ENCODE measurements around the gene PRXL2B. TPM values are rescaled to one million over a fixed set of nuclear protein-coding genes. Genes with fewer than 3 reads are reported as not detected.
A peak's percentile ranks its signal among the peaks of the same experiment; 100 is the strongest.

The PRXL2B gene
- total and polyA plus RNA-seq, 10 of the 15 experiments (the other 5 are each of a cell fraction or from before 2014, with no cell fraction given), result 0.44 to 5.6 (median 4.0) TPM

DNA sequence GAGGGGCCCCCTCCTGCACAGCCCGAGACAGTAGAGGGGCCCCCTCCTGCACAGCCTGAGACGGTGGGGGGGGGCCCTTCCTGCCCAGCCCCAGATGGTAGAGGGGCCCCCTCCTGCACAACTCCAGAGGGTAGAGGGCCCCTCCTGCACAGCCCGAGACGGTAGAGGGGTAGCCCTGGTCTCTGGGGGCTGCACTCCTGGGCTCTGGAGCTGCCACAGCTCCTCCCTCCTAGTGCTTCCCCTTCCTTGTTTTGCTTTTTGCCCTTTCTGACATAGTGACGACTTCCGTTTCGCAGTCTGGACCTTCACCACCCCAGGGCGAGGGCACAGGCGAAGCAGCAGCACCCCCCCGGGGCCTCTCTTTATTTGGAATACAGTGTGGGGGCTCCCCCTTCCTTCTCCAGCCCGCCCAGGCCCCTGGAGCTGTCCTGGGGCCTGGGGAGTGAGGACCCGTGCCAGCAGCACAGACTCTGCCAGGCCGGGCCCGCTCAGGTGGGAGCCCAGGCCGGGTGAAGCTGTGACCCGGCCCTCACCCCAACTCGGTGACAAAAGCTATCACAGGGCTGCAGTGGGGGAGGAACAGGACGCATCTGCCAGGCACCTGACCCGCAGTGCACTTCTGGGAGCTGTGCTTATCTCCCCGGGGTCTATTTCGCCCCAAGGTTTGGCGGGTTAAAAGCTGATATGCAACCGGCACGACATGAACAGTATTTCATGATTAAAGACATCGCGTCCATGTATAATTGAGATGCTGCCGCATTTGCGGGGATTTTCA is 1.1 kb upstream of the PRXL2B start (continued):
- TF ChIP-seq EZH2 (IDR thresholded peaks at IDR 0.05; ENCODE audit: borderline replicate concordance, control insufficient read depth, low read depth, low read length) (no peak), CHD2 (IDR thresholded peaks at IDR 0.05; ENCODE audit: borderline replicate concordance, low read depth, low read length) (peak; percentile 30; the same call in 1 of the 2 replicates), KLF5 (IDR thresholded peaks at IDR 0.05; ENCODE audit: partially characterized antibody) (no peak), SREBF2 (IDR thresholded peaks at IDR 0.05; ENCODE audit: low read length) (no peak), SMAD5 (IDR thresholded peaks at IDR 0.05; ENCODE audit: low read depth) (no peak), GATAD2B (conservative IDR thresholded peaks at IDR 0.05; ENCODE audit: low read depth) (peak; percentile 77), YBX1 (IDR thresholded peaks at IDR 0.05) (no peak), BRCA1 (IDR thresholded peaks at IDR 0.05; ENCODE audit: low read depth, low read length) (no peak), HDAC2 (IDR thresholded peaks at IDR 0.05) (no peak), FOXK2 (IDR thresholded peaks at IDR 0.05) (peak; percentile 50), TCF12 (IDR thresholded peaks at IDR 0.05; ENCODE audit: low read depth, low read length) (peak; percentile 48; the same call in 1 of the 2 replicates), SPI1 (IDR thresholded peaks at IDR 0.05; ENCODE audit: borderline replicate concordance, insufficient read depth, low read depth, low read length) (peak; percentile 46; the same call in 1 of the 2 replicates), GABPA (IDR thresholded peaks at IDR 0.05; ENCODE audit: low read depth) (peak; percentile 77; the same call in 1 of the 2 replicates), NRF1 (conservative IDR thresholded peaks at IDR 0.05; ENCODE audit: low read depth, low read length) (no peak), NR2F1 (conservative IDR thresholded peaks at IDR 0.05) (peak; percentile 93)
- TF ChIP-seq, protein P1, sequence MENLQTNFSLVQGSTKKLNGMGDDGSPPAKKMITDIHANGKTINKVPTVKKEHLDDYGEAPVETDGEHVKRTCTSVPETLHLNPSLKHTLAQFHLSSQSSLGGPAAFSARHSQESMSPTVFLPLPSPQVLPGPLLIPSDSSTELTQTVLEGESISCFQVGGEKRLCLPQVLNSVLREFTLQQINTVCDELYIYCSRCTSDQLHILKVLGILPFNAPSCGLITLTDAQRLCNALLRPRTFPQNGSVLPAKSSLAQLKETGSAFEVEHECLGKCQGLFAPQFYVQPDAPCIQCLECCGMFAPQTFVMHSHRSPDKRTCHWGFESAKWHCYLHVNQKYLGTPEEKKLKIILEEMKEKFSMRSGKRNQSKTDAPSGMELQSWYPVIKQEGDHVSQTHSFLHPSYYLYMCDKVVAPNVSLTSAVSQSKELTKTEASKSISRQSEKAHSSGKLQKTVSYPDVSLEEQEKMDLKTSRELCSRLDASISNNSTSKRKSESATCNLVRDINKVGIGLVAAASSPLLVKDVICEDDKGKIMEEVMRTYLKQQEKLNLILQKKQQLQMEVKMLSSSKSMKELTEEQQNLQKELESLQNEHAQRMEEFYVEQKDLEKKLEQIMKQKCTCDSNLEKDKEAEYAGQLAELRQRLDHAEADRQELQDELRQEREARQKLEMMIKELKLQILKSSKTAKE (IDR thresholded peaks at IDR 0.05; ENCODE audit: low read depth, poor library complexity, severe bottlenecking), result peak; percentile 61
- TF ChIP-seq, protein P2, sequence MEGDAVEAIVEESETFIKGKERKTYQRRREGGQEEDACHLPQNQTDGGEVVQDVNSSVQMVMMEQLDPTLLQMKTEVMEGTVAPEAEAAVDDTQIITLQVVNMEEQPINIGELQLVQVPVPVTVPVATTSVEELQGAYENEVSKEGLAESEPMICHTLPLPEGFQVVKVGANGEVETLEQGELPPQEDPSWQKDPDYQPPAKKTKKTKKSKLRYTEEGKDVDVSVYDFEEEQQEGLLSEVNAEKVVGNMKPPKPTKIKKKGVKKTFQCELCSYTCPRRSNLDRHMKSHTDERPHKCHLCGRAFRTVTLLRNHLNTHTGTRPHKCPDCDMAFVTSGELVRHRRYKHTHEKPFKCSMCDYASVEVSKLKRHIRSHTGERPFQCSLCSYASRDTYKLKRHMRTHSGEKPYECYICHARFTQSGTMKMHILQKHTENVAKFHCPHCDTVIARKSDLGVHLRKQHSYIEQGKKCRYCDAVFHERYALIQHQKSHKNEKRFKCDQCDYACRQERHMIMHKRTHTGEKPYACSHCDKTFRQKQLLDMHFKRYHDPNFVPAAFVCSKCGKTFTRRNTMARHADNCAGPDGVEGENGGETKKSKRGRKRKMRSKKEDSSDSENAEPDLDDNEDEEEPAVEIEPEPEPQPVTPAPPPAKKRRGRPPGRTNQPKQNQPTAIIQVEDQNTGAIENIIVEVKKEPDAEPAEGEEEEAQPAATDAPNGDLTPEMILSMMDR (IDR thresholded peaks at IDR 0.05 in 2 of 3, conservative IDR thresholded peaks at IDR 0.05 in 1 of 3; ENCODE audit: control insufficient read depth in 2 of 3, extremely low read depth in 1 of 3, insufficient read depth in 1 of 3, low read depth in 3 of 3, low read length in 3 of 3), result peak in 1 of 3 experiments; percentile 35; a peak in 2 of 6 replicates
- TF ChIP-seq, protein P3, sequence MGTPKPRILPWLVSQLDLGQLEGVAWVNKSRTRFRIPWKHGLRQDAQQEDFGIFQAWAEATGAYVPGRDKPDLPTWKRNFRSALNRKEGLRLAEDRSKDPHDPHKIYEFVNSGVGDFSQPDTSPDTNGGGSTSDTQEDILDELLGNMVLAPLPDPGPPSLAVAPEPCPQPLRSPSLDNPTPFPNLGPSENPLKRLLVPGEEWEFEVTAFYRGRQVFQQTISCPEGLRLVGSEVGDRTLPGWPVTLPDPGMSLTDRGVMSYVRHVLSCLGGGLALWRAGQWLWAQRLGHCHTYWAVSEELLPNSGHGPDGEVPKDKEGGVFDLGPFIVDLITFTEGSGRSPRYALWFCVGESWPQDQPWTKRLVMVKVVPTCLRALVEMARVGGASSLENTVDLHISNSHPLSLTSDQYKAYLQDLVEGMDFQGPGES (IDR thresholded peaks at IDR 0.05), result no peak
- TF ChIP-seq, protein P4, sequence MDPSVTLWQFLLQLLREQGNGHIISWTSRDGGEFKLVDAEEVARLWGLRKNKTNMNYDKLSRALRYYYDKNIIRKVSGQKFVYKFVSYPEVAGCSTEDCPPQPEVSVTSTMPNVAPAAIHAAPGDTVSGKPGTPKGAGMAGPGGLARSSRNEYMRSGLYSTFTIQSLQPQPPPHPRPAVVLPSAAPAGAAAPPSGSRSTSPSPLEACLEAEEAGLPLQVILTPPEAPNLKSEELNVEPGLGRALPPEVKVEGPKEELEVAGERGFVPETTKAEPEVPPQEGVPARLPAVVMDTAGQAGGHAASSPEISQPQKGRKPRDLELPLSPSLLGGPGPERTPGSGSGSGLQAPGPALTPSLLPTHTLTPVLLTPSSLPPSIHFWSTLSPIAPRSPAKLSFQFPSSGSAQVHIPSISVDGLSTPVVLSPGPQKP (IDR thresholded peaks at IDR 0.05; ENCODE audit: low read depth, low read length), result peak; percentile 20; the same call in 1 of the 2 replicates
- TF ChIP-seq, protein P5, sequence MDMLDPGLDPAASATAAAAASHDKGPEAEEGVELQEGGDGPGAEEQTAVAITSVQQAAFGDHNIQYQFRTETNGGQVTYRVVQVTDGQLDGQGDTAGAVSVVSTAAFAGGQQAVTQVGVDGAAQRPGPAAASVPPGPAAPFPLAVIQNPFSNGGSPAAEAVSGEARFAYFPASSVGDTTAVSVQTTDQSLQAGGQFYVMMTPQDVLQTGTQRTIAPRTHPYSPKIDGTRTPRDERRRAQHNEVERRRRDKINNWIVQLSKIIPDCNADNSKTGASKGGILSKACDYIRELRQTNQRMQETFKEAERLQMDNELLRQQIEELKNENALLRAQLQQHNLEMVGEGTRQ (IDR thresholded peaks at IDR 0.05; ENCODE audit: borderline replicate concordance, low read depth, low read length), result peak; percentile 2; the same call in 1 of the 2 replicates

Measured in GM12878 (cell line).